Glutamatergic neuron (in vitro differentiated cells): ENCODE data around the gene CDRT4. TPM values are rescaled to one million over a fixed set of nuclear protein-coding genes. Genes with fewer than 3 reads are reported as not detected.

Source experiments
- DNase-seq: peaks from one replicate; pipeline ENCODE4 v3.0.0; 2022
- H3K27ac Mint-ChIP-seq: one replicate; pipeline ENCODE4 v1.8.0; 2020; ENCODE audit warnings: mild to moderate bottlenecking, mixed read lengths, inconsistent platforms; ENCODE audit not compliant: unreplicated experiment
- H3K27me3 Mint-ChIP-seq: one replicate; pipeline ENCODE4 v1.8.0; 2020; ENCODE audit warnings: mild to moderate bottlenecking, moderate library complexity, mixed read lengths, inconsistent platforms; ENCODE audit not compliant: unreplicated experiment
- H3K36me3 Mint-ChIP-seq: one replicate; pipeline ENCODE4 v1.8.0; 2020; ENCODE audit warnings: mild to moderate bottlenecking, mixed read lengths, inconsistent platforms; ENCODE audit not compliant: unreplicated experiment
- H3K4me1 Mint-ChIP-seq: one replicate; pipeline ENCODE4 v1.8.0; 2020; ENCODE audit warnings: mild to moderate bottlenecking, low read depth, mixed read lengths, inconsistent platforms; ENCODE audit not compliant: unreplicated experiment
- H3K4me3 Mint-ChIP-seq: one replicate; pipeline ENCODE4 v1.8.0; 2020; ENCODE audit warnings: mild to moderate bottlenecking, mixed read lengths, inconsistent platforms; ENCODE audit not compliant: unreplicated experiment
- H3K9me3 Mint-ChIP-seq: one replicate; pipeline ENCODE4 v1.8.0; 2020; ENCODE audit warnings: mild to moderate bottlenecking, moderate library complexity, mixed read lengths, inconsistent platforms; ENCODE audit not compliant: unreplicated experiment
- CTCF ChIP-seq: fragments of 200-600 bp; sonication (generic); IDR thresholded peaks from one replicate; pipeline ENCODE4 v1.5.0; 2021; ENCODE audit not compliant: partially characterized antibody, unreplicated experiment
- total RNA-seq: library from RNA; stranded (reverse); fragmentation: NEBNext Ultra II Directional; extraction: Animal tissue kit (Norgen Biotek cat#: 25700); gene quantifications from one replicate; pipeline ENCODE4 v1.2.1, GENCODE V29; 2021; ENCODE audit not compliant: unreplicated experiment

CDRT4 gene
- total RNA-seq, 1 donor from 2014 or later: 13.1 TPM

GRCh38 chr17:15398736-15399331 lies 68.6 kb downstream of the CDRT4 start:
- no peak overlapping the region for H3K27ac Mint-ChIP-seq
- no peaks in the 10 kb centered on the region for H3K9me3 Mint-ChIP-seq
- DNase-seq: no peak
- peaks cover 11% of the 10 kb centered on the region for H3K4me1 Mint-ChIP-seq
- peaks cover 5% of the 10 kb centered on the region for H3K27me3 Mint-ChIP-seq
- H3K36me3 Mint-ChIP-seq: no peaks in the 10 kb centered on the region
- no peak for TF ChIP-seq CTCF
- H3K4me3 Mint-ChIP-seq: no peak overlapping the region

GRCh38 chr17:15398291-15398690 lies 69.1 kb downstream of the CDRT4 start:
- Mint-ChIP-seq H3K4me1 (peaks cover 11% of the 10 kb centered on the region), H3K27me3 (peaks cover 5% of the 10 kb centered on the region), H3K36me3 (no peaks in the 10 kb centered on the region), H3K4me3 (no peak overlapping the region), H3K9me3 (no peaks in the 10 kb centered on the region), H3K27ac (no peak overlapping the region)
- TF ChIP-seq CTCF: no peak
- no peak for DNase-seq

GRCh38 chr17:15397620-15398019 lies 69.8 kb downstream of the CDRT4 start:
- DNase-seq: no peak
- H3K4me1 Mint-ChIP-seq: peaks cover 11% of the 10 kb centered on the region
- no peak overlapping the region for H3K27ac Mint-ChIP-seq
- H3K4me3 Mint-ChIP-seq: no peak overlapping the region
- no peak for TF ChIP-seq CTCF
- H3K36me3 Mint-ChIP-seq: no peaks in the 10 kb centered on the region
- no peaks in the 10 kb centered on the region for H3K9me3 Mint-ChIP-seq
- H3K27me3 Mint-ChIP-seq: peaks cover 3% of the 10 kb centered on the region

- no peak for TF ChIP-seq CTCF
- peaks cover 11% of the 10 kb centered on the region for H3K4me1 Mint-ChIP-seq
- H3K9me3 Mint-ChIP-seq: no peaks in the 10 kb centered on the region
- H3K27me3 Mint-ChIP-seq: peaks cover 3% of the 10 kb centered on the region
- DNase-seq: no peak
- H3K4me3 Mint-ChIP-seq: no peak overlapping the region
- no peaks in the 10 kb centered on the region for H3K36me3 Mint-ChIP-seq
- H3K27ac Mint-ChIP-seq: no peak overlapping the region
Observed at GRCh38 chr17:15395091-15395490, 72.3 kb downstream of the CDRT4 start.

- Mint-ChIP-seq H3K4me3 (no peak overlapping the region), H3K9me3 (no peaks in the 10 kb centered on the region), H3K36me3 (no peaks in the 10 kb centered on the region), H3K4me1 (peaks cover 5% of the 10 kb centered on the region), H3K27ac (no peak overlapping the region), H3K27me3 (peaks cover 3% of the 10 kb centered on the region)
- no peak for DNase-seq
- no peak for TF ChIP-seq CTCF
Observed at GRCh38 chr17:15393414-15393813, 74.0 kb downstream of the CDRT4 start.
